ENCODE results near the gene ALX4. TPM values are rescaled to one million over a fixed set of nuclear protein-coding genes. Genes with fewer than 3 reads are reported as not detected.

Gene ALX4
- total RNA-seq, 2 experiments from 2014 or later, result not detected

- no peak overlapping the region for H3K4me3 Mint-ChIP-seq
- peaks cover 5% of the 10 kb centered on the region for H3K9me3 Mint-ChIP-seq
- intact Hi-C loops (cut with micrococcal nuclease), result no loop called here
- H3K36me3 Mint-ChIP-seq (ENCODE audit: low read depth), result peaks cover 49% of the 10 kb centered on the region
- no peaks in the 10 kb centered on the region for H3K27me3 Mint-ChIP-seq
- POLR2A ChIA-PET, result no interaction called here
- H3K27ac Mint-ChIP-seq, result no peak overlapping the region
- ATAC-seq (no peak), DNase-seq (no peak)
- H3K4me1 Mint-ChIP-seq (ENCODE audit: low read depth), result no peaks in the 10 kb centered on the region
- CTCF ChIA-PET, result interaction anchor here (1.7 kb wide), 1 partner anchor 322 kb away, joined by 4 read pairs; no protein-coding TSS in a partner anchor
- TF ChIP-seq CTCF (IDR thresholded peaks at IDR 0.05), result no peak
Measured at GRCh38 chr11:44212128-44212527, 97.8 kb downstream of the ALX4 start.

Other genes starting within 250 kb of the ALX4 start
- gene ACCS, start 243.9 kb downstream of the ALX4 start, total RNA-seq, result 1 to 10 TPM; 6.7 to 7.1 TPM
- gene EXT2, start 214.5 kb downstream of the ALX4 start, total RNA-seq, result 10 to 100 TPM; 20.0 to 20.2 TPM